ENCODE measurements around the gene TUFM.
A peak's percentile ranks its signal among the peaks of the same experiment; 100 is the strongest.
"Not testable (repeated sequence)": the region's sequence is repeated elsewhere in the genome, so short reads cannot be mapped to it uniquely, and the experiment has no call there.

TUFM gene

GRCh38 chr16:28839004-28839639 lies 7.0 kb downstream of the TUFM start:
- no peak for DNase-seq (ENCODE audit: low read depth in 2 of 3, low spot score in 1 of 3)

- no peak for DNase-seq (ENCODE audit: low read depth in 2 of 3, low spot score in 1 of 3)
These were observed 7.6 kb downstream of the TUFM start for GRCh38 chr16:28838558-28838918.

DNA sequence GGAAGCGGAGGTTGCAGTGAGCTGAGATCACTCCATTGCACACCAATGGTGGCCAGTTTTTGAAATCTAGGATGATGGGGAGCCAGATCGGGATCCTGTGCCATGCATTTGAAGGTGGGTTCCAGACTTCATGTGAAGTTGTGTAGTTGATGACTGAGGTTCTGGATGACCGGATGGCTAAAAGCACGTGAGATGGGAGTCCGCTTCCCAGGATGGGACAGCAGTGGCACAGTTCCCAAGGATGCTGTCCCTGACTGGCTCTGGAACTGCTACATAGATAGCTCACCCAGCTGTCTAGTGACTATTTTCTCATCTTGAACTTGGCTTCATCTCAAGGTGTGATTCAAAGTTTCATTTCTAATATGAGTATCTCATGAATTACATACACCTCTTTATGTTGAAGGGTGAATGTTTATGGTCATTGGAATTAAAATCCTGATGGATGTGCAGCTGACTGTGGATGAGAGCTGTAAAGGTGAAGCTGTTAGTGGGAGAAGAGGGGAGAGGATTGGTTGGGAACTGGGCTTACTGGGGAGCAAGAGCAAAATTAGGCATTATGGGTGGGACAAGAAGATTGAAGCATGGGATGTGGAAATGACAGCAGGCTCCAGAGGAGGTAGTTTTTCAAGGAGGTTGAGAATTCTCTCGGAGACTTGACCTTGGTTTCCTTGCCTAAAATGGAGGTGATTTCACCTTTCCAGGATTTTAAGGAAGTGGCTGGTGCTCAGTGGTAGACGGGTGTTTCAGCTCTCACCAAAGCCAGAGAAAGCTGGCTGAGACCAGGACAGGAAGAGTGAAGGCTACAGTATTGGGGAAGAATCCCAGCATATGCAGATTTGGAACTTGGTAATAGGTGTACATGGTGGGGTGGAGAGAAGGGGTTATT lies 8.2 kb downstream of the TUFM start:
- no peak for DNase-seq (ENCODE audit: low read depth in 2 of 3, low spot score in 1 of 3)

DNA sequence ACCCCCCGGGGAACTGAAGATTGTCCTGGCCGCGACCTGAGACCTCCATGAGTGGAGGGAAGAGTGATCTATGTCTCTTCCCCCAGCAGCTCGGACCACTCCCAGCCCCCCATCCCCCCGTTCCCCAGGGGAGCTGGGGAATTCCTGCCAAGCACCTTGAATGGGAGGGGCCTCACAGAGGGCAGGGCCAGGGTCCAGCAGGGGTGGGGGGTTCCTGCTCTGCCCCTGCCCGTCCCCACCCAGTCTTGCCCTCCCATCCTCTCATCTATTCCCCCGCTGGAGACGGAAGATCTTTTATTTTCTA lies 9.4 kb downstream of the TUFM start:
- DNase-seq (ENCODE audit: low read depth in 2 of 3, low spot score in 1 of 3) = no peak

DNA sequence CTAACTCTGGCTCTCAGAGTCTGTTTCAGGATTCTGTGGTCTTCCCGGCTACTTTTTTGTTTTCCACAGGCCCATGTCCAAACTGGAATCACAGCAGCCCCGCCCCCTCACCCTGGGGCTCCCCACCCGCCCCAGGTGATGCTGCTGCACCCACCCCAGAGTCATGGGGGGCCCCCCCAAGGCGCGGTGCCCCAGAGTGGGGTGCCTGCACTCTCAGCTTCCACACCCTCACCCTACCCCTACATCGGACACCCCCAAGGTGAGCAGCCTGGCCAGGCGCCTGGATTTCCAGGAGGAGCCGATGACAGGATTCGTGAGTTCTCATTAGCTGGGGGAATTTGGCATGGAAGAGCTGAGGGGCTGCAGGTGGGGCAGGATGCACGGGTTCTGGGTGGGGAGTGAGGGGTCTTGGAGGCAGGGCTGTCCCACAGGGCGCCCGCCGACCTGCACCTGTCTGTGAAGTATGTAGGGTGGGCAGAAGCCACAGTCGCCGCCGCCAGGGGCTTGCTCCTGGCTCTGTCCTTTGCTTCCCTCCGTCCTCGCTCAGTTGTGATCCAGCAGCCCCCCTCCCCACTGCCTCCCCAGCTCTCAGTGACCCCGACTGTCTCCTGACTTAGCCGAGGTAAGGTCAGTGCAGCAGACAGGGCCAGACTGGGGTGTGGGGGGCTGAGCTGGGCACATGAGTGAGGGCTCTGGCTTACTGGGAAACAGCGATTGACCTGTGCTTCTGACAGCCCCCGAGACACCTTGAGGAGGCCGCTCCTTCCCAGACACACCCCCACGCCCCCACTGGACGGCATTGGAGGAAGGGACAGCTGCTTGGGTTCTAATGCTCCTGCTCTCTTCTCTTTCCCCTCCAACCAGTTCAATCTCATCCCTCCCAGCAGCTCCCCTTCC lies 10.0 kb downstream of the TUFM start:
- DNase-seq (ENCODE audit: low read depth in 2 of 3, low spot score in 1 of 3) = no peak

GRCh38 chr16:28834873-28835863 lies 11.0 kb downstream of the TUFM start:
- no peak for DNase-seq (ENCODE audit: low read depth in 2 of 3, low spot score in 1 of 3)

DNA sequence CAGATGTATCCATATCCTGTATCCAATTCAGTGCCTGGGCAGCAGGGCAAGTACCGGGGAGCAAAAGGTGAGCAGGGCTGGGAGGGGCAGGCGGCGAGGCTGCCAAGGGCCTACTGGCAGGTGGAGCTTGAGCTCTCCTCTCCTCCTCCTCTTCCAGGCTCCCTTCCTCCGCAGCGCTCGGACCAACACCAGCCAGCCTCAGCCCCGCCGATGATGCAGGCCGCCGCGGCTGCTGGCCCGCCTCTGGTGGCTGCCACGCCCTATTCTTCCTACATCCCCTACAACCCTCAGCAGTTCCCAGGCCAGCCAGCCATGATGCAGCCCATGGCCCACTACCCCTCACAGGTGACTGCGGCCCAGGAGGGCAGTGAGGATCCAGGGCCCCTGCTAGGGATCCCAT lies 11.8 kb downstream of the TUFM start:
- DNase-seq (ENCODE audit: low read depth in 2 of 3, low spot score in 1 of 3) = no peak

DNA sequence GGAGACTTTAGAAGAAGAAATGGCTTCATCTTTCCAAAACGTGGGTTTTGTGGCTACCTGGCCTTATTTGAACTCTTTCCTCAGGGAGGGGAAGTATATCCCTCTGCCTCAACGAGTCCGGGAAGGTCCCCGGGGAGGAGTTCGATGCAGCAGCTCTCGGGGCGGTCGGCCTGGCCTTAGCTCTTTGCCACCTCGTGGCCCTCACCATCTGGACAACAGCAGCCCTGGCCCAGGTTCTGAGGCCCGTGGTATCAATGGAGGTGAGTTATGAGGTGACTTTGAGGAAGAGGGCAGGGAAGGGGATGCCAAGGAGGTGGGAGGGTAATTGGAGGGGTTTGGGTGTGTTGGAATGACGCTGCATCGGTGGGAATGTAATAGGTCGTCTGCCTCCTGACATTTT lies 15.6 kb downstream of the TUFM start:
- DNase-seq (ENCODE audit: low read depth in 2 of 3, low spot score in 1 of 3) = no peak

GRCh38 chr16:28829747-28830146 lies 16.4 kb downstream of the TUFM start:
- no peak for DNase-seq (ENCODE audit: low read depth in 2 of 3, low spot score in 1 of 3)

- no peak for DNase-seq (ENCODE audit: low read depth in 2 of 3, low spot score in 1 of 3)
These were observed 20.0 kb downstream of the TUFM start for GRCh38 chr16:28826141-28826540.

GRCh38 chr16:28824717-28824973 lies 21.5 kb downstream of the TUFM start:
- DNase-seq (ENCODE audit: low read depth in 2 of 3, low spot score in 1 of 3) = no peak

DNA sequence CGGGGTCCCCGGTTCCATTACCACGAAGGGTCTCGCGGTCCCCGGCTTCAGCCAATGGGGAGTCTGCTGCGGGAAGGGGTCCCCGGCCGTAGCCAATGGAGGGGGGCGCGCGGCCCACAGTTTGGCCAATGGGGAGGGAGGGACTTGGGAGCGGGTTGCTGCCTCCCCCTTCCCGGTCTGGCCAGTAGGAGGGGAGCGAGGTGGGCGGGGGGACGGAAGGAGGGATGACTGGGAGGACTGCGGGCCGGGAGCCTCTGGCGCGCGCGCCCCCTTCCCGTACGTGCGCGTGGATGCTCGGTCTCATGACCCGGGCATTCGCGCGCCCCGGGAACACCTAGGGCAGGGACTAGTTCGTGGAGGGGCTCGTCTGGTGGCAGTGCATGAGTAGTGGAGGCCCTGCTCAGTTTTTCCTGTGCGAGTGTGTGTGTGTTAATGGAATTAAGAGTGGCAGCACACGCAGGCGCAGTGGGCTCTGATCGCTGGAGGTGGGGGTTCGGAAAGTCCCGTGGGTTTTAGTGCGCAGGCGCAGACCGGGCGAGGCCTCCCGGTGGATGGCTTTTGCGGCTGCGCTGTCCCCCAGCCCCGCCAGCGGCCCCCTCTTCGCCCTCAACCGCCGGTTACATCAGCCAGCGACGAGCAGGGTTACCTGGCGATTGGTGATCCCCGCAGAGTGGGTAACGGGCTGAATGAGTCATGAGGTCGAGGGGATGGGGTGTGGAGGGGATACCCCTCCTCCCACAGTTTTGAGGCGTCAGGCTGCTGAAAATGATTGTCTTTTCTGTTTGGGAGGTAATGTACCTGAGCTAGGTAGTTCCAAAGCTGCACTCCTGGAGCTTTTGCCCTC lies 22.1 kb downstream of the TUFM start:
- peak; percentile 91 to 98 (median 96) for DNase-seq (ENCODE audit: low read depth in 2 of 3, low spot score in 1 of 3)

DNA sequence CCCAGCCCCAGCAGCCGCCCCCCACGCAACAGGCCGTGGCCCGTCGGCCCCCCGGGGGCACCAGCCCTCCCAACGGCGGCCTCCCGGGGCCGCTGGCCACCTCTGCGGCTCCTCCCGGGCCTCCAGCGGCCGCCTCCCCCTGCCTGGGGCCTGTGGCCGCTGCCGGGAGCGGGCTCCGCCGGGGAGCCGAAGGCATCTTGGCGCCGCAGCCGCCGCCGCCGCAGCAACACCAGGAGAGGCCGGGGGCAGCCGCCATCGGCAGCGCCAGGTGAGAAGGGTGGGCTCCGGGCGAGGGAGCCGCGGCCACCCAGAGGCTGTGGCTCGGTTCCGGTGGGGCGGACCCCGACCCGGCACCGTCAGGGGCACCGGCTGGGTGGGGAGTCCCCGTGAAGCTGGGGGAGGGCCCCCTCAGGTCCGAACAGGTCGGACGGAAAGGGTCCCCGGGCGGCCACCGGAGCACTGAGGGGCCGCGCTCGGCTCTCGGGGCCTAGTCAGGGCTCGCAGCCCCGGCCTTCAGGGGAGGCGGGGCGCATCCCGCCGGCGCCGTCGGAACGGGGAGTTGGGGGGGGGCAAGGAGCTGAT lies 22.8 kb downstream of the TUFM start:
- DNase-seq (ENCODE audit: low read depth in 2 of 3, low spot score in 1 of 3) = no peak

GRCh38 chr16:28822520-28823290 lies 23.4 kb downstream of the TUFM start, which contains the start of gene ATXN2L:
ATXN2L (plus strand) TSS chr16:28822999; CDS start chr16:28823260, 261 bp downstream.
- DNase-seq (ENCODE audit: low read depth in 2 of 3, low spot score in 1 of 3) = peak; percentile 89 to 95 (median 93)

- DNase-seq (ENCODE audit: low read depth in 2 of 3, low spot score in 1 of 3) = no peak
These were observed 24.2 kb downstream of the TUFM start for GRCh38 chr16:28821874-28822519.

DNA sequence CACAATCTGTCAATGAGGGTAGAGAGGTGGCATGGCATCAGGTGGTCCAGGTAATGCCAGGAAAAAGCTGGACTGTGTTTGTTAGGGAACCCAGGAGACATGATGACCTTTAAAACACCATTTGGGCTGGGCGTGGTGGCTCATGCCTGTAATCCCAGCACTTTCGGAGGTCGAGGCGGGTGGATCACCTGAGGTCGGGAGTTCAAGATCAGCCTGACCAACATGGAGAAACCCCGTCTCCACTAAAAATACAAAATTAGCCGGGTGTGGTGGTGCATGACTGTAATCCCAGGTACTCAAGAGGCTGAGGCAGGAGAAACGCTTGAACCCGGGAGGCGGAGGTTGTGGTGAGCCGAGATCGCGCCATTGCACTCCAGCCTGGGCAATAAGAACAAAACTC lies 25.6 kb downstream of the TUFM start:
- DNase-seq (ENCODE audit: low read depth in 2 of 3, low spot score in 1 of 3) = not testable (repeated sequence)

DNA sequence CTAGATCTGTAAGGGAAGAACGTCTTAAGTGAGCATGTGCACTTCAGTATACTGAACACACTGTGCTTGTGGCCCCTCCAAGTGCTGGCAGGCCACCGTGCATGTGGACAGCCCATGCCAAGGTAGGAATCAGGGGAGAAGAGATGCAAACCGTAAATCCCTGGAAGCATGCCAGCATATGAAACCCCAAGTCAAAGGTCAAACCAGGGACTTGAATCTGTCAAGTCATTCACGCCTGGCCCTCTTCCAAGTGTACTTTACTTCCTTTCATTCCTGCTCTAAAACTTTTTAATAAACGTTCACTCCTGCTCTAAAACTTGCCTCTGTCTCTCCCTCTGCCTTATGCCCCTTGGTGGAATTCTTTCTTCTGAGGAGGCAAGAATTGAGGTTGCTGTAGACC lies 26.1 kb downstream of the TUFM start:
- no peak for DNase-seq (ENCODE audit: low read depth in 2 of 3, low spot score in 1 of 3)

- DNase-seq (ENCODE audit: low read depth in 2 of 3, low spot score in 1 of 3) = not testable (repeated sequence)
These were observed 38.6 kb downstream of the TUFM start for GRCh38 chr16:28807445-28808120.
